HG02588 (cell line): ENCODE measurements around the gene TTBK1.

Experiments
- ATAC-seq: cut with Tn5 transposase; IDR thresholded peaks from one replicate; pipeline ENCODE4 v1.9.1; 2021; ENCODE audit warnings: mild to moderate bottlenecking, moderate library complexity; ENCODE audit not compliant: unreplicated experiment

Gene TTBK1

GRCh38 chr6:43254138-43254817 lies 11.0 kb downstream of the TTBK1 start:
- no peak for ATAC-seq

GRCh38 chr6:43254846-43255245 lies 11.6 kb downstream of the TTBK1 start:
- no peak for ATAC-seq

DNA sequence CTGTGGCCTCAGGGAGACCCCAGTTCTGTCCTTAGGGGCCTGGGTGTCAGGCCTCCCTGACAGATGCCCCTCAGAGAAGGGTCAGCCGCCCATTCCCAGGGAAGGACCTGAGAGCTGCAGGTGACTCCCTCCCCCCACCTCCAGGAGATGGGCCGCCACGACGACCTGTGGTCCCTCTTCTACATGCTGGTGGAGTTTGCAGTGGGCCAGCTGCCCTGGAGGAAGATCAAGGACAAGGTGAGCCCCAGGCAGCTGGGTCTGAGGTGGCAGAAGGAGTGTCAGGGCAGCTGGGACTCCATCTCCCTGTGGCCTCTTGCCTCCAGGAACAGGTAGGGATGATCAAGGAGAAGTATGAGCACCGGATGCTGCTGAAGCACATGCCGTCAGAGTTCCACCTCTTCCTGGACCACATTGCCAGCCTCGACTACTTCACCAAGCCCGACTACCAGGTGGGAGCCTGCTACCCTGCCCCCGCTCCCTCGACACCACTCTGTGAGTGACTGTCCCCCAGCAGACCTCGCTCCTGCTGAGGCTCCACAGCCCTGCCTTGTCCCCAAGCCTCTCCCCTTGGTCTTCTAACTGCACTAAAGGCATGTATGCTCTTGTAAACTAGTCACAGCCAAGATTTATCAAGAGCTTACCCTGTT lies 12.2 kb downstream of the TTBK1 start:
- no peak for ATAC-seq

DNA sequence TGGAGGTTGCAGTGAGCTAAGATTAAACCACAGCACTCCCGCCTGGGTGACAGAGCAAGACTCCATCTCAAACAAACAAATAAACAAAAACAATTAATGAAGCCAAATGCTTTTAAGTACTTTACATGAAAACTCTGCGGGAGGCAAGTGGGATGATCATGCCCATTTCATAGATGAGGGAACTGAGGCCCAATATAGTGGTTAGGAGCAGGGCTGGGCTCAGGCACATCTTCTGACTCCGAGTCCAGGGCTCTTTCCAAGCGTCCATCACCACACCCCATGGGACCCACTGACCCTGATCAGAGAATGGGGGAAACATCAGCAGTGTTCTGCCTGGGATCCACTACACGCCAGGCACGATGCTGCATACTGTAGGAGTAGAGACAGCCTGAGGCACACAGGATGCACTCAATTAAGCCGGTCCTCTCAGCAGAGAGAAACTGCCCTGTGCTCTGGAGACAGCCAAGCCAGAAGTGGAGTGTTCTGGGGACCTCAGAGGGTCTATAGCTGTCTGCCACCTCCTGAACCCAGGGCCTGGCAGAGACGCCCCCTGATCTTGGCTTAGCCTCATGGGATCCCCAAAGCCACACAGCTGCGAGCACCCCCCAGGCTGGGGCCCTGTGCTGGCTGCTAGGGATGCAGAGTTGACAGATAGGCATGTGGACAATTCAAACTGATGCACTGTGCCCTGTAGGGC lies 13.5 kb downstream of the TTBK1 start:
- no peak for ATAC-seq

GRCh38 chr6:43257367-43258145 lies 14.3 kb downstream of the TTBK1 start:
- ATAC-seq: no peak

DNA sequence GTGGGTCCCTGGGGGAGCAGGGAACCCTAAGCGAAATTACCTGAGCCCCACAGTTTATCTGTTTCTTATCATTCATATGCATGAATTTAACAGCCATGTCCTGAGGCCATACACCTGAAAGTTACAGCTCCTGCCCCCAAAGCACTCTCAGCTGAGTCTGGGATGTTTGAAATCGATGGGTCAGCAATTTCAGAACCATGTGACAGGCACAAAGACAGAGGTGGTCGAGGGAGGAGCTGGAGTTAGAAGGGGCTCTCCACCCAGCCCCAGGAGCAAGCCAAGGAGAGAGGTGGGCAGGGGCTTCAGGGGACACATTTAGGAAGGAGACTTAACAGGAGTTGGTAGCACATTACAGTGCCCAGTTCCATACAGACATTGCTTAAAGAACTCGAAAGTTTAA lies 14.9 kb downstream of the TTBK1 start:
- ATAC-seq: no peak

GRCh38 chr6:43258807-43259686 lies 15.8 kb downstream of the TTBK1 start:
- no peak for ATAC-seq

- no peak for ATAC-seq
Observed at GRCh38 chr6:43260791-43261190, 17.5 kb downstream of the TTBK1 start.

DNA sequence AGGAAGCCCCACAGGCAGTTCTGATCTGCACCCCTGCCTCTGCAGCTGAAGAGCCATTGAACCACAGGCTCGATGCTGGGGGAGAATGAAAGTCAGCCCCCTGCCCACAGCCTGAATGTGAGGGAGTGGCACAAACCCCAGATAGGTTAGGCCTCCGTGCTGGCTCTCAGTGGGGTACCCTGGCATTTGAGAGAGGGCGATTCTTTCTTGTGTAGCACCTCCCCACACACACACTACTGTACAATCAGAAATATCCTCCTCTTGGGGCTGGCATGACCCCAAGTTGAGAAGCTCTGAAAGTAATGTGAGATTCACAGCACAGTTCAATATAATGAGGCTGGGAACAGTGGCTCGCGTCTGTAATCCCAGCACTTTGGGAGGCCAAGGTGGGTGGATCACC lies 17.9 kb downstream of the TTBK1 start:
- no peak for ATAC-seq

- no peak for ATAC-seq
Observed at GRCh38 chr6:43262000-43262779, 18.9 kb downstream of the TTBK1 start.

- ATAC-seq: no peak
Observed at GRCh38 chr6:43262780-43263313, 19.6 kb downstream of the TTBK1 start.

- peak; percentile 57 for ATAC-seq
Observed at GRCh38 chr6:43263314-43264178, 20.3 kb downstream of the TTBK1 start.

DNA sequence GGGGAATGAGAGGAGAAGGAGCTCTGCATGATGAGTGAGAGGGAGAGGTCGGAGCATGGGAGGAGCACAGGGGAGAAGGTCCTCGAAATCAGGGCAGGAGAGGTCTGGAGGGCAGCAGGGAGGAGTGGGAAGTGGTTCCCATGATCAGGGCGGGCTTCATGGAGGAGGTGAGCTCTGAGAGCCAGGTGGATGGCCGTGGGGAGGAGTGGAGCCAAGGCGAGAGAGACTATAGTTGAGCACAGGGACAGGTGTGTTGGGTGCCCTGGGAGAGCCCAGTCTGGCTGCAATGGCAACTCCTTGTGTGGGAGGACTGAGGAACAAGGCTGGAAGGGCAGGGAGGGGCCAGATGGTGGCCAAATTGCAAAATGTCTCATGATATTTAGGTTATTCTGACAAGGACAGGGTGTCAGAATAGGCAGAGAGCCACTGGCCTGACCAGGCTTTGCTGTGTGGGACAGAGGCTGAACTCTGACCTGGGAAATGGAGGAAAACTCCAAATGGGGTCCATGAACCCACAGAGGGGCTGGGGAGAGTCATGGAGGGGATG lies 21.4 kb downstream of the TTBK1 start:
- no peak for ATAC-seq

DNA sequence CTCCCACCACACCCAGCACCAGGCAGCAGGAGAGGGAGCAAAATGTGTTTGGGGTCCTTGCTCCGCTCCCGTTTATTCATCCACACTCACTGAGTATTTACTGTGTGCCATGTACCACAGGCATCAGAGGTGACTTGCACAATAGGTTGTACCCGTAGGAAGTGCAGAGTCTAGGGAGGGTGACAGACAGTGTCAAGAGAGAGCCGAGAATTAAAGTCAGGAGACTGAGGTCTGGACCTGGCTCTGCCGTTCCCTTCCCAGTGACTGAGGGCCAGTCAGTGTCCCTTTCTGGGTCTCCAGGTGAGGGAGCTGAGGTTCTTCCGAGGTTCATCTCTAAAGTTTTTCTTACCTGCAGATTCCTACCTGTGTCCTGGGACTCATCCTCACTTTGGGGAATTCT lies 22.3 kb downstream of the TTBK1 start:
- ATAC-seq: no peak

DNA sequence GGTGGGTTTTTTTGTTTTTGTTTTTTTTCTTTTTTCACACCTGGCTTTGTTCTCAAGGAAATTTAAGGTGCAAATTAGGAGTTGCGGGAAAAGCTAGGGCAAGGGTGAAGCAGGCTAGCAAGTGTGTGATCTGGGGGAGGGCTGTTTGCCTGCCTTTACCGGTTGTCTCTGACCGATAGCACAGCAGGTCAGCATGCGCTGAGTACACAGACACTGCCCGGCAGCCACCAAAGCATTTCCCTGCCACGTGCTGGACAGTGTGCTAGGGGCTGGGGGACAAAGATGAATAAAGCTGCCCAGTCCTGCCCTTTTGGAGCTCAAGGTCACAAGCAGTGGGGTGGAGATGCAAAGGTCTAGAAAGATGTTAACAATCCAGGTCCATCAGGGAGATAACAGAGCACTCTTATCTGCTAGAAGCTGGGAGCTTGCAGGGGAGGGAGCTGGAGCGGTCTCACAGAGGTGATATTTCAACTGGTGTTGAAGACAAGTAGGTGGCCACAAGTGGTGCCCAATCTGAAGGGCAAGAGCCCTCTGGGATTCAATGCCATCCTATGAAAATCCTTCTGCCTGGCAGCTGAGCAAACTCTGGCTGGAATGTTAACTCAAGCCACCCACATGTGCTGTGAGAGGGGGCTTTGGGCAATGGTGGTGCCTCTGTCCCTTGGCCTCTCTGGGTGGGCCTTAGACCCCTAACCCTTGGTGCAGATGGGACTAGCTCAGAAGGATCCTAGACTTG lies 24.5 kb downstream of the TTBK1 start:
- no peak for ATAC-seq

DNA sequence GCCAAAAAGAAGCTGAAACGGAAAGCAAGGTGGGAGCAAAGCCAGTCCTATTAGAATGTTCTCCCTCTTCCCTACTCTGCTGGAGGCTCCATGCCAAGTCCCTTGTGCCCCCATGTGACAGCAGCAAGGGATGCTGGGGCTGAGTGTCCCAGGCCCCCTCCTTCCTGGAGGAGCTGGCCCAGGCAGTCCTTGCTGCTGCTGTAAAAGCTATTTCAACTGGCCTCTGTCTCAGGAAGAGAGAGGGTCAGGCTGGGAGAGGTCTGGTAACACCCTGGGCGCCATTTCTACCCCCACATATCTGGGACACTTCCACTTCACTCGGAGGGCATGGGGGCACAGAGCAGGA lies 25.0 kb downstream of the TTBK1 start:
- ATAC-seq: no peak

GRCh38 chr6:43268782-43269272 lies 25.5 kb downstream of the TTBK1 start:
- no peak for ATAC-seq
